Stimulated activated naive B cell treated with anti-CD40 and anti-IgM and Interleukin-4, amounts not matched to agents 10 μg/mL and 1 μg/mL and 100 μg/mL, for 72 hours (primary cell): ENCODE measurements around the gene ISG15.
"Not testable (repeated sequence)": the region's sequence is repeated elsewhere in the genome, so short reads cannot be mapped to it uniquely, and the experiment has no call there.

Experiments used
- ATAC-seq, 2 donors: fragments of 150-1000 bp; cut with Tn5 transposase; replicated peaks; 2 replicates each; pipeline ENCODE4 v1.10.0; 2021; ENCODE audit warnings: moderate library complexity in 1 of 2
- DNase-seq: peaks from one replicate; pipeline ENCODE4 v3.0.0; 2021
- H3K27ac Mint-ChIP-seq: one replicate; pipeline ENCODE4 v1.8.0; 2022; ENCODE audit warnings: mild to moderate bottlenecking, mixed read lengths
- H3K27me3 Mint-ChIP-seq, 2 donors: one replicate each; pipeline ENCODE4 v1.8.0; 2022; ENCODE audit warnings: mixed read lengths in 2 of 2
- H3K36me3 Mint-ChIP-seq, 2 donors: one replicate each; pipeline ENCODE4 v1.8.0; 2022; ENCODE audit warnings: mixed read lengths in 2 of 2, mild to moderate bottlenecking in 1 of 2
- H3K4me1 Mint-ChIP-seq, 2 donors: one replicate each; pipeline ENCODE4 v1.8.0; 2022; ENCODE audit warnings: mixed read lengths in 2 of 2, mild to moderate bottlenecking in 1 of 2
- H3K4me3 Mint-ChIP-seq, 2 donors: one replicate each; pipeline ENCODE4 v1.8.0; 2022; ENCODE audit warnings: mild to moderate bottlenecking in 2 of 2, mixed read lengths in 2 of 2, moderate library complexity in 1 of 2
- H3K9me3 Mint-ChIP-seq, 2 donors: one replicate each; pipeline ENCODE4 v1.8.0; 2022; ENCODE audit warnings: mixed read lengths in 2 of 2, mild to moderate bottlenecking in 1 of 2

Gene ISG15

GRCh38 chr1:971751-972506, 41.4 kb upstream of the ISG15 start:
- peaks cover 46 to 61% of the 10 kb centered on the region in 2 donors for H3K27me3 Mint-ChIP-seq
- ATAC-seq (no peak), DNase-seq (no peak)
- H3K9me3 Mint-ChIP-seq, result no peaks in the 10 kb centered on the region
- H3K27ac Mint-ChIP-seq, result no peak overlapping the region
- H3K36me3 Mint-ChIP-seq, result peaks cover 0 to 3% of the 10 kb centered on the region in 2 donors
- H3K4me3 Mint-ChIP-seq, result no peak overlapping the region
- peaks cover 5 to 14% of the 10 kb centered on the region in 2 donors for H3K4me1 Mint-ChIP-seq

- H3K36me3 Mint-ChIP-seq, result peaks cover 0 to 3% of the 10 kb centered on the region in 2 donors
- H3K27ac Mint-ChIP-seq, result no peak overlapping the region
- peaks cover 5 to 9% of the 10 kb centered on the region in 2 donors for H3K4me1 Mint-ChIP-seq
- H3K27me3 Mint-ChIP-seq, result peaks cover 46 to 62% of the 10 kb centered on the region in 2 donors
- no peaks in the 10 kb centered on the region for H3K9me3 Mint-ChIP-seq
- ATAC-seq (no peak), DNase-seq (no peak)
- H3K4me3 Mint-ChIP-seq, result no peak overlapping the region
Measured at GRCh38 chr1:972726-973458, 40.4 kb upstream of the ISG15 start.

GRCh38 chr1:973459-974292, 39.6 kb upstream of the ISG15 start:
- ATAC-seq, result no peak
- Mint-ChIP-seq H3K27ac (no peak overlapping the region), H3K27me3 (peaks cover 46 to 63% of the 10 kb centered on the region in 2 donors), H3K4me3 (no peak overlapping the region), H3K4me1 (peaks cover 9% of the 10 kb centered on the region in 2 donors), H3K9me3 (peaks cover 0 to 4% of the 10 kb centered on the region in 2 donors), H3K36me3 (peaks cover 0 to 7% of the 10 kb centered on the region in 2 donors)
- no peak for DNase-seq

GRCh38 chr1:974293-974640, 39.0 kb upstream of the ISG15 start:
- Mint-ChIP-seq H3K4me1 (peaks cover 9% of the 10 kb centered on the region in 2 donors), H3K27me3 (peaks cover 41 to 57% of the 10 kb centered on the region in 2 donors), H3K9me3 (peaks cover 0 to 4% of the 10 kb centered on the region in 2 donors), H3K27ac (no peak overlapping the region), H3K4me3 (no peak overlapping the region), H3K36me3 (peaks cover 0 to 7% of the 10 kb centered on the region in 2 donors)
- DNase-seq, result no peak
- no peak for ATAC-seq

GRCh38 chr1:974687-975328, 38.5 kb upstream of the ISG15 start:
- H3K27ac Mint-ChIP-seq, result no peak overlapping the region
- H3K9me3 Mint-ChIP-seq, result peaks cover 0 to 4% of the 10 kb centered on the region in 2 donors
- ATAC-seq, result no peak
- H3K27me3 Mint-ChIP-seq, result peaks cover 36 to 52% of the 10 kb centered on the region in 2 donors
- no peak for DNase-seq
- H3K4me3 Mint-ChIP-seq, result peak overlapping the region in 1 of 2 donors; percentile 21
- peaks cover 9% of the 10 kb centered on the region in 2 donors for H3K4me1 Mint-ChIP-seq
- peaks cover 0 to 7% of the 10 kb centered on the region in 2 donors for H3K36me3 Mint-ChIP-seq

GRCh38 chr1:975365-975764, 37.9 kb upstream of the ISG15 start:
- peaks cover 0 to 7% of the 10 kb centered on the region in 2 donors for H3K36me3 Mint-ChIP-seq
- no peak overlapping the region for H3K27ac Mint-ChIP-seq
- peaks cover 9% of the 10 kb centered on the region in 2 donors for H3K4me1 Mint-ChIP-seq
- DNase-seq, result no peak
- peaks cover 36 to 52% of the 10 kb centered on the region in 2 donors for H3K27me3 Mint-ChIP-seq
- peaks cover 0 to 4% of the 10 kb centered on the region in 2 donors for H3K9me3 Mint-ChIP-seq
- H3K4me3 Mint-ChIP-seq, result no peak overlapping the region
- no peak for ATAC-seq

GRCh38 chr1:975896-976683, 37.2 kb upstream of the ISG15 start:
- Mint-ChIP-seq H3K9me3 (peaks cover 0 to 4% of the 10 kb centered on the region in 2 donors), H3K27ac (no peak overlapping the region), H3K4me3 (peak overlapping the region; percentile 23 to 46), H3K27me3 (peaks cover 39 to 49% of the 10 kb centered on the region in 2 donors), H3K36me3 (peaks cover 0 to 7% of the 10 kb centered on the region in 2 donors), H3K4me1 (peaks cover 9% of the 10 kb centered on the region in 2 donors)
- peak; percentile 79 to 89 for ATAC-seq
- peak; percentile 57 for DNase-seq

GRCh38 chr1:976791-977190, 36.5 kb upstream of the ISG15 start:
- not testable (repeated sequence) for H3K36me3 Mint-ChIP-seq, H3K27ac Mint-ChIP-seq, H3K9me3 Mint-ChIP-seq, ATAC-seq, H3K4me1 Mint-ChIP-seq, DNase-seq, H3K4me3 Mint-ChIP-seq
- peaks cover 38 to 43% of the 10 kb centered on the region in 2 donors for H3K27me3 Mint-ChIP-seq

GRCh38 chr1:978069-978834, 35.0 kb upstream of the ISG15 start:
- peaks cover 0 to 7% of the 10 kb centered on the region in 2 donors for H3K36me3 Mint-ChIP-seq
- H3K9me3 Mint-ChIP-seq, result peaks cover 0 to 4% of the 10 kb centered on the region in 2 donors
- no peak for DNase-seq
- no peak for ATAC-seq
- H3K27ac Mint-ChIP-seq, result peak overlapping the region; percentile 76
- H3K4me1 Mint-ChIP-seq, result peaks cover 9% of the 10 kb centered on the region in 2 donors
- H3K27me3 Mint-ChIP-seq, result peaks cover 39 to 51% of the 10 kb centered on the region in 2 donors
- no peak overlapping the region for H3K4me3 Mint-ChIP-seq

- Mint-ChIP-seq H3K27me3 (peaks cover 42 to 51% of the 10 kb centered on the region in 2 donors), H3K9me3 (peaks cover 0 to 4% of the 10 kb centered on the region in 2 donors), H3K27ac (no peak overlapping the region), H3K4me1 (peaks cover 9 to 13% of the 10 kb centered on the region in 2 donors), H3K36me3 (peaks cover 0 to 7% of the 10 kb centered on the region in 2 donors), H3K4me3 (no peak overlapping the region)
- DNase-seq, result no peak
- no peak for ATAC-seq
Measured at GRCh38 chr1:978835-979743, 34.2 kb upstream of the ISG15 start.

- Mint-ChIP-seq H3K4me1 (peaks cover 9 to 13% of the 10 kb centered on the region in 2 donors), H3K27me3 (peaks cover 40 to 45% of the 10 kb centered on the region in 2 donors), H3K27ac (no peak overlapping the region), H3K9me3 (peaks cover 0 to 4% of the 10 kb centered on the region in 2 donors), H3K36me3 (peaks cover 0 to 7% of the 10 kb centered on the region in 2 donors), H3K4me3 (no peak overlapping the region)
- no peak for DNase-seq
- ATAC-seq, result no peak
Measured at GRCh38 chr1:979744-980072, 33.6 kb upstream of the ISG15 start.

- DNase-seq, result no peak
- Mint-ChIP-seq H3K27ac (no peak overlapping the region), H3K4me3 (no peak overlapping the region), H3K27me3 (peaks cover 40 to 43% of the 10 kb centered on the region in 2 donors), H3K9me3 (peaks cover 0 to 4% of the 10 kb centered on the region in 2 donors), H3K4me1 (peaks cover 9 to 13% of the 10 kb centered on the region in 2 donors), H3K36me3 (peaks cover 0 to 7% of the 10 kb centered on the region in 2 donors)
- no peak for ATAC-seq
Measured at GRCh38 chr1:980137-980571, 33.1 kb upstream of the ISG15 start.
